ENCODE measurements around the gene ATP8A2. TPM values are rescaled to one million over a fixed set of nuclear protein-coding genes. Genes with fewer than 3 reads are reported as not detected.

The ATP8A2 gene
- polyA plus RNA-seq, 3 donors, result not detected

GRCh38 chr13:26060357-26060756, 688.6 kb downstream of the ATP8A2 start:
- no CpG with 5 or more reads among the region's 4 CpGs for WGBS (ENCODE audit: insufficient coverage)
- H3K36me3 ChIP-seq (replicated peaks in 1 of 2; ENCODE audit: control insufficient read depth in 1 of 2, insufficient read depth in 2 of 2, low read length in 2 of 2), result no peaks in the 10 kb centered on the region
- H3K9me3 ChIP-seq (replicated peaks in 1 of 2; ENCODE audit: control insufficient read depth in 1 of 2, insufficient read depth in 1 of 2, low read length in 2 of 2), result no peaks in the 10 kb centered on the region
- H4K20me1 ChIP-seq (ENCODE audit: insufficient read depth, low read length), result no peaks in the 10 kb centered on the region
- DNase-seq, result no peak
- TF ChIP-seq CTCF (IDR thresholded peaks at IDR 0.05), result no peak
- Mint-ChIP-seq H3K4me3 (no peak overlapping the region), H3K9me3 (no peaks in the 10 kb centered on the region), H3K4me1 (no peaks in the 10 kb centered on the region), H3K36me3 (no peaks in the 10 kb centered on the region), H3K27me3 (ENCODE audit: low read depth in 3 of 3) (peaks cover 2 to 8% (median 5%) of the 10 kb centered on the region in 3 donors), H3K27ac (no peak overlapping the region)
- intact Hi-C loops (cut with micrococcal nuclease), result loop anchor here in 1 of 2 donors (5.0 kb wide), 1 partner anchor 228 kb away; no protein-coding TSS in a partner anchor
- H3K79me2 ChIP-seq (ENCODE audit: insufficient read depth, low read length), result no peaks in the 10 kb centered on the region
- H3K4me1 ChIP-seq (ENCODE audit: control insufficient read depth in 1 of 2, insufficient read depth in 2 of 2, low read length in 2 of 2), result no peaks in the 10 kb centered on the region
- H2AFZ ChIP-seq (ENCODE audit: insufficient read depth, low read depth, low read length, poor library complexity, severe bottlenecking), result no peak overlapping the region
- H3K4me3 ChIP-seq (replicated peaks in 1 of 3; ENCODE audit: low read depth in 2 of 3, low read length in 3 of 3), result no peak overlapping the region
- peaks cover 0 to 3% of the 10 kb centered on the region in 2 donors for H3K27me3 ChIP-seq (ENCODE audit: control insufficient read depth in 2 of 2, insufficient read depth in 2 of 2, low read length in 2 of 2)
- no peak overlapping the region for H3K9ac ChIP-seq (ENCODE audit: insufficient read depth, low read length, poor library complexity, severe bottlenecking)
- H3K27ac ChIP-seq (ENCODE audit: low read depth in 1 of 2, low read length in 2 of 2), result no peak overlapping the region
- H3K4me2 ChIP-seq (replicated peaks; ENCODE audit: extremely low read depth, low read length, poor library complexity, severe bottlenecking), result no peak overlapping the region

- no peaks in the 10 kb centered on the region for H3K36me3 ChIP-seq (replicated peaks in 1 of 2; ENCODE audit: control insufficient read depth in 1 of 2, insufficient read depth in 2 of 2, low read length in 2 of 2)
- H3K4me2 ChIP-seq (replicated peaks; ENCODE audit: extremely low read depth, low read length, poor library complexity, severe bottlenecking), result no peak overlapping the region
- H3K79me2 ChIP-seq (ENCODE audit: insufficient read depth, low read length), result no peaks in the 10 kb centered on the region
- no peaks in the 10 kb centered on the region for H3K4me1 ChIP-seq (ENCODE audit: control insufficient read depth in 1 of 2, insufficient read depth in 2 of 2, low read length in 2 of 2)
- no peaks in the 10 kb centered on the region for H3K36me3 Mint-ChIP-seq
- H3K9me3 ChIP-seq (replicated peaks in 1 of 2; ENCODE audit: control insufficient read depth in 1 of 2, insufficient read depth in 1 of 2, low read length in 2 of 2), result no peaks in the 10 kb centered on the region
- H3K4me1 Mint-ChIP-seq, result no peaks in the 10 kb centered on the region
- H3K27me3 Mint-ChIP-seq (ENCODE audit: low read depth in 3 of 3), result peaks cover 5 to 8% (median 5%) of the 10 kb centered on the region in 3 donors
- 78% methylated on average over 2 of the region's 5 CpGs for WGBS (ENCODE audit: insufficient coverage)
- no peak overlapping the region for H3K4me3 ChIP-seq (replicated peaks in 1 of 3; ENCODE audit: low read depth in 2 of 3, low read length in 3 of 3)
- H3K27ac Mint-ChIP-seq, result no peak overlapping the region
- intact Hi-C loops (cut with micrococcal nuclease), result loop anchor here in 1 of 2 donors (5.0 kb wide), 1 partner anchor 229 kb away; no protein-coding TSS in a partner anchor
- H2AFZ ChIP-seq (ENCODE audit: insufficient read depth, low read depth, low read length, poor library complexity, severe bottlenecking), result no peak overlapping the region
- H3K27me3 ChIP-seq (ENCODE audit: control insufficient read depth in 2 of 2, insufficient read depth in 2 of 2, low read length in 2 of 2), result peaks cover 0 to 2% of the 10 kb centered on the region in 2 donors
- no peak overlapping the region for H3K27ac ChIP-seq (ENCODE audit: low read depth in 1 of 2, low read length in 2 of 2)
- no peak for DNase-seq
- H3K9me3 Mint-ChIP-seq, result no peaks in the 10 kb centered on the region
- TF ChIP-seq CTCF (IDR thresholded peaks at IDR 0.05), result no peak
- H3K9ac ChIP-seq (ENCODE audit: insufficient read depth, low read length, poor library complexity, severe bottlenecking), result no peak overlapping the region
- no peaks in the 10 kb centered on the region for H4K20me1 ChIP-seq (ENCODE audit: insufficient read depth, low read length)
- no peak overlapping the region for H3K4me3 Mint-ChIP-seq
These were observed 689.5 kb downstream of the ATP8A2 start for GRCh38 chr13:26061256-26061655.

Measured in CD14-positive monocyte (primary cell).